Cerebellar nuclear complex (tissue), 1 donor: ENCODE data around the gene DLK1.

Experiments used
- DNase-seq, 2 experiments: peaks; one replicate each; lab custom pipeline; 2025; lab: John Stamatoyannopoulos, UW

Gene DLK1

GRCh38 chr14:100693877-100694578 lies 32.7 kb upstream of the DLK1 start:
- DNase-seq = no peak

- no peak for DNase-seq
Observed at GRCh38 chr14:100694579-100695422, 31.9 kb upstream of the DLK1 start.

- DNase-seq = no peak
Observed at GRCh38 chr14:100695423-100695738, 31.3 kb upstream of the DLK1 start.

GRCh38 chr14:100696008-100696407 lies 30.7 kb upstream of the DLK1 start:
- DNase-seq = no peak

- DNase-seq = no peak
Observed at GRCh38 chr14:100696590-100696989, 30.1 kb upstream of the DLK1 start.

GRCh38 chr14:100698066-100698465 lies 28.6 kb upstream of the DLK1 start:
- DNase-seq = no peak

GRCh38 chr14:100698666-100699448 lies 27.8 kb upstream of the DLK1 start:
- DNase-seq = no peak

GRCh38 chr14:100701314-100701713 lies 25.4 kb upstream of the DLK1 start:
- DNase-seq = no peak

GRCh38 chr14:100702590-100702989 lies 24.1 kb upstream of the DLK1 start:
- DNase-seq = no peak

- no peak for DNase-seq
Observed at GRCh38 chr14:100703386-100704220, 23.1 kb upstream of the DLK1 start.

- no peak for DNase-seq
Observed at GRCh38 chr14:100706200-100706599, 20.5 kb upstream of the DLK1 start.

GRCh38 chr14:100706860-100707259 lies 19.8 kb upstream of the DLK1 start:
- DNase-seq = no peak

- DNase-seq = no peak
Observed at GRCh38 chr14:100708425-100709288, 18.0 kb upstream of the DLK1 start.

- no peak for DNase-seq
Observed at GRCh38 chr14:100709289-100710284, 17.1 kb upstream of the DLK1 start.

- DNase-seq = no peak
Observed at GRCh38 chr14:100710391-100710790, 16.3 kb upstream of the DLK1 start.

GRCh38 chr14:100710826-100711462 lies 15.7 kb upstream of the DLK1 start:
- no peak for DNase-seq

GRCh38 chr14:100711493-100711892 lies 15.2 kb upstream of the DLK1 start:
- no peak for DNase-seq

- no peak for DNase-seq
Observed at GRCh38 chr14:100712490-100712889, 14.2 kb upstream of the DLK1 start.

- DNase-seq = no peak
Observed at GRCh38 chr14:100713705-100714104, 13.0 kb upstream of the DLK1 start.
